ENCODE results near the gene PSMA8.

Gene PSMA8

GRCh38 chr18:26206488-26206887 lies 72.8 kb downstream of the PSMA8 start:
- Histone ChIP-seq H3K4me3 (ENCODE audit: low read length) (no peak overlapping the region), H3K4me1 (ENCODE audit: control insufficient read depth, insufficient read depth, low read length) (no peaks in the 10 kb centered on the region), H3K27me3 (ENCODE audit: control insufficient read depth, insufficient read depth, low read length) (no peaks in the 10 kb centered on the region), H3K9me3 (ENCODE audit: control insufficient read depth, insufficient read depth, low read length) (no peaks in the 10 kb centered on the region), H3K27ac (ENCODE audit: low read length) (no peak overlapping the region), H3K36me3 (ENCODE audit: control insufficient read depth, insufficient read depth, low read length) (no peaks in the 10 kb centered on the region)
- no CpG with 5 or more reads among the region's 2 CpGs for WGBS (ENCODE audit: insufficient coverage, insufficient read length)
- DNase-seq (ENCODE audit: low read depth, low spot score): no peak

GRCh38 chr18:26207937-26208336 lies 74.3 kb downstream of the PSMA8 start:
- no peak for DNase-seq (ENCODE audit: low read depth, low spot score)
- Histone ChIP-seq H3K27me3 (ENCODE audit: control insufficient read depth, insufficient read depth, low read length) (no peaks in the 10 kb centered on the region), H3K36me3 (ENCODE audit: control insufficient read depth, insufficient read depth, low read length) (no peaks in the 10 kb centered on the region), H3K4me3 (ENCODE audit: low read length) (no peak overlapping the region), H3K4me1 (ENCODE audit: control insufficient read depth, insufficient read depth, low read length) (no peaks in the 10 kb centered on the region), H3K9me3 (ENCODE audit: control insufficient read depth, insufficient read depth, low read length) (no peaks in the 10 kb centered on the region), H3K27ac (ENCODE audit: low read length) (no peak overlapping the region)
- no CpG with 5 or more reads among the region's 3 CpGs for WGBS (ENCODE audit: insufficient coverage, insufficient read length)

GRCh38 chr18:26208977-26209376 lies 75.3 kb downstream of the PSMA8 start:
- Histone ChIP-seq H3K36me3 (ENCODE audit: control insufficient read depth, insufficient read depth, low read length) (no peaks in the 10 kb centered on the region), H3K4me1 (ENCODE audit: control insufficient read depth, insufficient read depth, low read length) (no peaks in the 10 kb centered on the region), H3K27me3 (ENCODE audit: control insufficient read depth, insufficient read depth, low read length) (no peaks in the 10 kb centered on the region), H3K27ac (ENCODE audit: low read length) (no peak overlapping the region), H3K4me3 (ENCODE audit: low read length) (no peak overlapping the region), H3K9me3 (ENCODE audit: control insufficient read depth, insufficient read depth, low read length) (no peaks in the 10 kb centered on the region)
- no CpG with 5 or more reads among the region's 2 CpGs for WGBS (ENCODE audit: insufficient coverage, insufficient read length)
- DNase-seq (ENCODE audit: low read depth, low spot score): no peak

GRCh38 chr18:26210147-26210546 lies 76.5 kb downstream of the PSMA8 start:
- no peaks in the 10 kb centered on the region for H3K36me3 ChIP-seq (ENCODE audit: control insufficient read depth, insufficient read depth, low read length)
- H3K27me3 ChIP-seq (ENCODE audit: control insufficient read depth, insufficient read depth, low read length): no peaks in the 10 kb centered on the region
- WGBS (ENCODE audit: insufficient coverage, insufficient read length): no CpG with 5 or more reads among the region's 4 CpGs
- no peak for DNase-seq (ENCODE audit: low read depth, low spot score)
- H3K4me3 ChIP-seq (ENCODE audit: low read length): no peak overlapping the region
- H3K27ac ChIP-seq (ENCODE audit: low read length): no peak overlapping the region
- H3K4me1 ChIP-seq (ENCODE audit: control insufficient read depth, insufficient read depth, low read length): no peaks in the 10 kb centered on the region
- H3K9me3 ChIP-seq (ENCODE audit: control insufficient read depth, insufficient read depth, low read length): no peaks in the 10 kb centered on the region

- H3K4me3 ChIP-seq (ENCODE audit: low read length): no peak overlapping the region
- no CpG with 5 or more reads among the region's 7 CpGs for WGBS (ENCODE audit: insufficient coverage, insufficient read length)
- no peak for DNase-seq (ENCODE audit: low read depth, low spot score)
- no peaks in the 10 kb centered on the region for H3K9me3 ChIP-seq (ENCODE audit: control insufficient read depth, insufficient read depth, low read length)
- H3K27ac ChIP-seq (ENCODE audit: low read length): no peak overlapping the region
- no peaks in the 10 kb centered on the region for H3K27me3 ChIP-seq (ENCODE audit: control insufficient read depth, insufficient read depth, low read length)
- H3K36me3 ChIP-seq (ENCODE audit: control insufficient read depth, insufficient read depth, low read length): no peaks in the 10 kb centered on the region
- no peaks in the 10 kb centered on the region for H3K4me1 ChIP-seq (ENCODE audit: control insufficient read depth, insufficient read depth, low read length)
Observed at GRCh38 chr18:26215247-26215970, 81.7 kb downstream of the PSMA8 start.

- WGBS (ENCODE audit: insufficient coverage, insufficient read length): no CpG with 5 or more reads among the region's 7 CpGs
- Histone ChIP-seq H3K9me3 (ENCODE audit: control insufficient read depth, insufficient read depth, low read length) (no peaks in the 10 kb centered on the region), H3K4me1 (ENCODE audit: control insufficient read depth, insufficient read depth, low read length) (no peaks in the 10 kb centered on the region), H3K27ac (ENCODE audit: low read length) (no peak overlapping the region), H3K36me3 (ENCODE audit: control insufficient read depth, insufficient read depth, low read length) (no peaks in the 10 kb centered on the region), H3K4me3 (ENCODE audit: low read length) (no peak overlapping the region), H3K27me3 (ENCODE audit: control insufficient read depth, insufficient read depth, low read length) (no peaks in the 10 kb centered on the region)
- no peak for DNase-seq (ENCODE audit: low read depth, low spot score)
Observed at GRCh38 chr18:26225022-26225693, 91.5 kb downstream of the PSMA8 start.

GRCh38 chr18:26225915-26226228 lies 92.2 kb downstream of the PSMA8 start:
- Histone ChIP-seq H3K27me3 (ENCODE audit: control insufficient read depth, insufficient read depth, low read length) (no peaks in the 10 kb centered on the region), H3K4me1 (ENCODE audit: control insufficient read depth, insufficient read depth, low read length) (no peaks in the 10 kb centered on the region), H3K36me3 (ENCODE audit: control insufficient read depth, insufficient read depth, low read length) (no peaks in the 10 kb centered on the region), H3K27ac (ENCODE audit: low read length) (no peak overlapping the region), H3K4me3 (ENCODE audit: low read length) (no peak overlapping the region), H3K9me3 (ENCODE audit: control insufficient read depth, insufficient read depth, low read length) (no peaks in the 10 kb centered on the region)
- WGBS (ENCODE audit: insufficient coverage, insufficient read length): no CpG with 5 or more reads among the region's 8 CpGs
- DNase-seq (ENCODE audit: low read depth, low spot score): no peak

DNA sequence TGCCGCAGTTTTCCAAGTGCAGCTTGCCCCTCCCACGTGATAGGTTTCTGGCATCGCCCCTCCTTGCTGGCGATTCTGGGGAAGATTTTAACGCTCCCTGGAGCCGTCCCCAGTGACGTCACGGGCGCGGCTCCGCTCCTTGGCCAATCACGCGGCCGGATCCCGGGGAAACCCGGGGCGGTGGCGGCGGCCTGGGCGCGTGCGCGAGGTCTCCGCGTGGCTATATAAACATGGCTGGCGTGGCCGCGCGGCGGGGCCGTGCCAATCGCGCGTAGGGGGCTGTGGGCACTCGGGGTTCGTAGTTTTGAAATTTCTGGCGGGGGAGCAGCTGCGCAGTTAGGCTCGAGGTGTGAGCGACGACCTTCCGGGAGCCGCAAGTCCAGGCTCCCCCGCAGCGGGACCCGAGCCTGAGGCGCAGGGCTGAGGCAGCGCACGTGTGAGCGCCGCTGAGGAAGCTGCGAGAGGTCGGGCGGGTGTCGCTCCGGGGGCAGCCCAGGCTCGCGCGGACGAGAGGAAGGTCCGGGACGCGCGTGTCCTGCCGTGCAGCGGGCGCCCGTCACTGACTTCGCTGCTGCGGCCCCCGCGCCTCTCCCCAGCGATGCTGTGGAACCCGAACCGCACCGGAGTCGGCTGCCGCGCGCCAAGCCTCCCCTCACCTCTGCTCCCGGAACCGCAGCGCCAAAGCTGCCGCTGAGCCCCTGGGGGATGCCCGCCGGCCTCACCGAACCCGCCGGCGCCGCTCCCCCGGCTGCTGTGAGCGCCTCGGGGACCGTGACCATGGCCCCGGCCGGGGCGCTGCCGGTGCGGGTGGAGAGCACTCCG lies 92.8 kb downstream of the PSMA8 start, which contains the start of gene TAF4B:
Gene TAF4B, plus strand, starts transcription at position 217 of the 822 bp plus-strand sequence. Its CDS starts 489 bp downstream, at position 706.
- Histone ChIP-seq H3K9me3 (ENCODE audit: control insufficient read depth, insufficient read depth, low read length) (no peaks in the 10 kb centered on the region), H3K27ac (ENCODE audit: low read length) (no peak within 1 kb of the TSS), H3K4me1 (ENCODE audit: control insufficient read depth, insufficient read depth, low read length) (no peaks in the 10 kb centered on the region), H3K36me3 (ENCODE audit: control insufficient read depth, insufficient read depth, low read length) (no peaks in the 10 kb centered on the region), H3K4me3 (ENCODE audit: low read length) (peak within 1 kb of the TSS; percentile 78), H3K27me3 (ENCODE audit: control insufficient read depth, insufficient read depth, low read length) (no peaks in the 10 kb centered on the region)
- DNase-seq (ENCODE audit: low read depth, low spot score): peak; percentile 88
- no CpG with 5 or more reads among the region's 101 CpGs for WGBS (ENCODE audit: insufficient coverage, insufficient read length)

GRCh38 chr18:26227051-26227670 lies 93.5 kb downstream of the PSMA8 start:
- H3K36me3 ChIP-seq (ENCODE audit: control insufficient read depth, insufficient read depth, low read length): no peaks in the 10 kb centered on the region
- H3K9me3 ChIP-seq (ENCODE audit: control insufficient read depth, insufficient read depth, low read length): no peaks in the 10 kb centered on the region
- no CpG with 5 or more reads among the region's 28 CpGs for WGBS (ENCODE audit: insufficient coverage, insufficient read length)
- H3K27ac ChIP-seq (ENCODE audit: low read length): no peak overlapping the region
- no peaks in the 10 kb centered on the region for H3K27me3 ChIP-seq (ENCODE audit: control insufficient read depth, insufficient read depth, low read length)
- no peak for DNase-seq (ENCODE audit: low read depth, low spot score)
- peak overlapping the region; percentile 78 for H3K4me3 ChIP-seq (ENCODE audit: low read length)
- H3K4me1 ChIP-seq (ENCODE audit: control insufficient read depth, insufficient read depth, low read length): no peaks in the 10 kb centered on the region

DNA sequence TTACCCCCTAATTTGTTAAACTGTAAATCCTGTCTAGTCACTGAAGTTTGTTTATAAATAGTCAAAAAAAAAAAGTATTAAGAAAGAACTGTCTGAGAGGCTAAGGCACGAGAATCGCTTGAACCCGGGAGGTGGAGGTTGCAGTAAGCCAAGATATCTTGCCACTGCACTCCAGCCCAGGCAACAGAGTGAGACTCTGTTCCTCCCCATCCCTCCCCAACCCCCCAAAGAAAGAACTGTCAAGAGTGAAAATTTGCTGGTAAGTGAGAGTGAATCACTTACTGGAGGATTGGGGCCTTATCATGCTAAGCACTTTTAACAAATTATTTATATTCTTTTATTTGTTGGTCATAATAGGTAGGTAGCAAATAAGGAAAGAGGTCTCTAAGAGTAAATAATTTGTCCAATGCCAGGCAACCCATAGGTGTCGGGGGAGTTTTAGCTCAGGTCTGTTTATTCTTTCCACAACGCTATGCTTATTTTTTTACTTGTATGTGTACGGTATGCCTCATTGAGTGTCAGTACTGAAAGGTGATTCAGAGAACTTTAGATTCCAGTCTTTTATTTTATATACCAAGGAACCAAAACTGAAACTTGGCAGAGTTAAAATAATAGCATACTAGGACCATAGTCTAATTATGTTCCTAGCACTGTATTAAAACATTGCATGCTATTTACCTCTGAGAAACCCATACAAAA lies 95.0 kb downstream of the PSMA8 start:
- DNase-seq (ENCODE audit: low read depth, low spot score): no peak
- no CpG with 5 or more reads among the region's 6 CpGs for WGBS (ENCODE audit: insufficient coverage, insufficient read length)
- no peaks in the 10 kb centered on the region for H3K9me3 ChIP-seq (ENCODE audit: control insufficient read depth, insufficient read depth, low read length)
- peaks cover 3% of the 10 kb centered on the region; the same call in 1 of the 2 replicates for H3K4me1 ChIP-seq (ENCODE audit: control insufficient read depth, insufficient read depth, low read length)
- no peak overlapping the region for H3K27ac ChIP-seq (ENCODE audit: low read length)
- no peaks in the 10 kb centered on the region for H3K27me3 ChIP-seq (ENCODE audit: control insufficient read depth, insufficient read depth, low read length)
- no peak overlapping the region for H3K4me3 ChIP-seq (ENCODE audit: low read length)
- no peaks in the 10 kb centered on the region for H3K36me3 ChIP-seq (ENCODE audit: control insufficient read depth, insufficient read depth, low read length)

All from iPS DF 6.9 (cell line).